AG04450 (cell line): ENCODE measurements around the gene ARRDC3. TPM values are rescaled to one million over a fixed set of nuclear protein-coding genes. Genes with fewer than 3 reads are reported as not detected.

Experiments used
- CTCF ChIA-PET: fragments of 300-600, 350-600 bp; formaldehyde crosslinking; extraction: SDS; loops from one replicate; lab custom pipeline; 2022; ENCODE audit warnings: antibody characterized with exemption, inconsistent platforms; lab: Charles Lee
- POLR2A ChIA-PET: fragments of 350-600 bp; formaldehyde crosslinking; extraction: SDS; loops from one replicate; lab custom pipeline; 2021; ENCODE audit warnings: antibody characterized with exemption, inconsistent platforms; lab: Yijun Ruan, JAX
- DNase-seq: peaks from one replicate; pipeline ENCODE4 v3.0.0-alpha.2; 2011; ENCODE audit warnings: low read depth, low spot score
- H3K27ac ChIP-seq: one replicate; pipeline ENCODE4 v1.5.1; 2012; ENCODE audit warnings: low read depth, low read length, control low read depth
- H3K27me3 ChIP-seq: one replicate; pipeline ENCODE4 v1.6.0; 2012; ENCODE audit warnings: low read length; ENCODE audit not compliant: control insufficient read depth, insufficient read depth
- H3K4me3 ChIP-seq: 2 replicates; pipeline ENCODE4 v1.5.1; 2011; ENCODE audit warnings: mild to moderate bottlenecking, low read depth, low read length, control low read depth
- H3K9me3 ChIP-seq: 2 replicates; pipeline ENCODE4 v1.5.1; 2012; ENCODE audit warnings: low read length; ENCODE audit not compliant: control insufficient read depth, insufficient read depth
- polyA plus RNA-seq: library from polyadenylated mRNA; depleted of rRNA; stranded (reverse); fragments of >200 nt; gene quantifications from 2 replicates; pipeline ENCODE4 v1.2.3, GENCODE V29; 2011
- TF ChIP-seq, protein P1 (sequence below): IDR thresholded peaks from 2 replicates; pipeline ENCODE4 v1.5.1; 2011; ENCODE audit warnings: low read depth, low read length, control low read depth, inconsistent platforms

Gene ARRDC3
- polyA plus RNA-seq, 1 experiment, result 38.3 TPM

DNA sequence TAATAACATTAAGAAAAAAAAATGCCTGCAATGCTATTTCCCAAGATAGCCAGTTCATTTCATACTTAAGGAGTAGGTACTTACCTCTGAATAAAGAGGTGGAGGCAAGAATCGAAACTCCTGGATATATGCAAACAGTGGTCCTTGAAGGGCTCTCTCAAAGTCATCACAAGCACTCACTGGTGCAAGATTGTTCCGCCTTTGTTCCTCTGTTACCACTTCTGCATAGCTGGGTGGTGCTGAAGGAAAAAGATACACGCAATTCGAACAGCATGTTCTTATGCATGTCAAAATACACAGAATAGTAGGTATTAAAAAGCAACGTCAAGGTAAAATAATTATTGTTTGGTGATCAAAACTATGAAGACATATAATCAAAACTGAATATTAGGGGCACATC, 9.5 kb downstream of the ARRDC3 start:
- no peak for DNase-seq
- ChIA-PET CTCF (interaction anchor here (0.6 to 5.8 kb wide), 3 partner anchors 12 to 442 kb away, joined by 3 to 53 read pairs (median 9); no protein-coding TSS in a partner anchor), POLR2A (interaction anchor here (1.4 kb wide), 1 partner anchor 10 kb away, joined by 4 read pairs; the partner anchor contains the start of gene ARRDC3)
- no peak overlapping the region for H3K4me3 ChIP-seq
- no peak overlapping the region for H3K27ac ChIP-seq
- H3K27me3 ChIP-seq, result no peaks in the 10 kb centered on the region
- TF ChIP-seq, protein P1, sequence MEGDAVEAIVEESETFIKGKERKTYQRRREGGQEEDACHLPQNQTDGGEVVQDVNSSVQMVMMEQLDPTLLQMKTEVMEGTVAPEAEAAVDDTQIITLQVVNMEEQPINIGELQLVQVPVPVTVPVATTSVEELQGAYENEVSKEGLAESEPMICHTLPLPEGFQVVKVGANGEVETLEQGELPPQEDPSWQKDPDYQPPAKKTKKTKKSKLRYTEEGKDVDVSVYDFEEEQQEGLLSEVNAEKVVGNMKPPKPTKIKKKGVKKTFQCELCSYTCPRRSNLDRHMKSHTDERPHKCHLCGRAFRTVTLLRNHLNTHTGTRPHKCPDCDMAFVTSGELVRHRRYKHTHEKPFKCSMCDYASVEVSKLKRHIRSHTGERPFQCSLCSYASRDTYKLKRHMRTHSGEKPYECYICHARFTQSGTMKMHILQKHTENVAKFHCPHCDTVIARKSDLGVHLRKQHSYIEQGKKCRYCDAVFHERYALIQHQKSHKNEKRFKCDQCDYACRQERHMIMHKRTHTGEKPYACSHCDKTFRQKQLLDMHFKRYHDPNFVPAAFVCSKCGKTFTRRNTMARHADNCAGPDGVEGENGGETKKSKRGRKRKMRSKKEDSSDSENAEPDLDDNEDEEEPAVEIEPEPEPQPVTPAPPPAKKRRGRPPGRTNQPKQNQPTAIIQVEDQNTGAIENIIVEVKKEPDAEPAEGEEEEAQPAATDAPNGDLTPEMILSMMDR, result no peak
- no peaks in the 10 kb centered on the region for H3K9me3 ChIP-seq

DNA sequence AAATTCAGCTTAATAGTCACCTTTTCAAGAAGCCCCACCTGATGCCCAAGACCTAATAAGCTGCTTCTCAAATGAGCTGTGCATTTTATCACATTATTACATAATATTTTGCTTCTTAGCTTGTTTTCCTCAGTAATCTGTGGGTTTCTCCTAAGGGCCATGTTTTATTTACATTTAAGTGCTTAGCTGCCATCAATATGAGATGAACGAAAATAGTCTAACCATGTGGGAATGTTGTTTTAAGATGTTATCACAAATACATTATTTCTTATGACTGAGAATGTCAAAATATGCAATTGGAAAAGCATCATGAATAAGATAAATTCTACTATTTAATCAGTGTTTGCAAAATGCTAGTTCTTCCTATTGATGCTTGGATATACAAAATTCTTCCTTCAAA, 10.1 kb downstream of the ARRDC3 start:
- CTCF ChIA-PET, result interaction anchor here (1.7 to 5.8 kb wide), 2 partner anchors 13 to 441 kb away, joined by 9 to 53 read pairs; no protein-coding TSS in a partner anchor
- Histone ChIP-seq H3K27me3 (no peaks in the 10 kb centered on the region), H3K4me3 (no peak overlapping the region), H3K27ac (no peak overlapping the region), H3K9me3 (no peaks in the 10 kb centered on the region)
- TF ChIP-seq, protein P1, result no peak
- POLR2A ChIA-PET, result interaction anchor here (1.3 to 1.4 kb wide), 2 partner anchors 8 to 10 kb away, joined by 4 to 5 read pairs; partner anchors contain the start of gene ARRDC3
- DNase-seq, result no peak

DNA sequence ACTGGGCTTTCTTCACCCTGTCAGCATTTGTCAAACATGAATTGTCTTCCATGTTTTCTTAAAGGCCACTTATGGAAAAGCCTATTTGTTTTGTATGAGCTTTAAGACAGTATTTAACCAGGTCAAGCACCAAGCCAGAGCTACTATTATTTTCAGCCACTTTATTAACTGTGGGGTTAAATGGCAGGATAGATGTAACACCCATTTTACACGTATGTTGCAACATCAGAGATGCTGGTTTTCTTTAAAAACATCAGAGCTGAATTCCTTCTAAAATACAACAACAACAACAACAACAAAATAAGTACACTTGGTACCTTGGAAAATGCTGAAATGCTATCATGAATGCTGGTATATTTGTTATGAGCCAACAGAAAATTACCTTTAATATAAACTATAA, 13.6 kb downstream of the ARRDC3 start:
- TF ChIP-seq, protein P1, result no peak
- no peaks in the 10 kb centered on the region for H3K9me3 ChIP-seq
- ChIA-PET POLR2A (interaction anchor here (0.6 kb wide), 1 partner anchor 242 kb away, joined by 9 read pairs; no protein-coding TSS in a partner anchor), CTCF (interaction anchor here (1.0 to 1.5 kb wide), 3 partner anchors 16 to 437 kb away, joined by 3 to 10 read pairs (median 6); no protein-coding TSS in a partner anchor)
- no peaks in the 10 kb centered on the region for H3K27me3 ChIP-seq
- no peak overlapping the region for H3K4me3 ChIP-seq
- DNase-seq, result no peak
- no peak overlapping the region for H3K27ac ChIP-seq

DNA sequence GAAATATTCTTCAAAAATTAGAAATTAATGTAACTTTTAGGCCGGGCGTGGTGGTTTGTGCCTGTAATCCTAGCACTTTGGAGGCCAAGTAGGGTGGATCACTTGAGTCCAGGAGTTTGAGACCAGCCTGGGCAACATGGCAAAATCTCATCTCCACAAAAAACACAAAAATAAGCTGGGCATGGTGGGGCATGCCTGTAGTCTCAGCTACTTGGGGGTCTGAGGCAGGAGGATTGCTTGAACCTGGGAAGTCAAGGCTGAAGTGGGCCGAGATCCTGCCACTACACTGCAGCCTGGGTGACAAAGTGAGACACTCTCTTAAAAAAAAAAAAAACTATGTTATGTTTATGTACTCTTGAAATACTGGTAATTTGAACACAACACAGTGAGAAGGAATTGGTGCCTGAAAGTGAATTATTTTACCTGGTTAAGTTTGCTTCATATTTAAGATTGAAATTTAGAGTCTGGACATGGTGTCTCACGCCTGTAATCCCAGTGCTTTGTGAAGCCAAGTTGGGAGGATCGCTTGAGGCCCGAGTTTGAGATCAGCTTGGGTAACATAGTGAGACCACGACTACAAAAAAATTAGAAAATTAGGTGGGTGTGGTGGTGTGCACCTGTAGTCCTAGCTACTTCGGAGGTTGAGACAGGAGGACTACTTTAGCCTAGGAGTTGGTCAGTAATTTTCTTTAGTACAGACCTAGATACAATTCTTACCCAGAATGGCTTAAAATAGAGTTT, 15.0 kb downstream of the ARRDC3 start:
- TF ChIP-seq, protein P1, result no peak
- Histone ChIP-seq H3K27ac (no peak overlapping the region), H3K27me3 (no peaks in the 10 kb centered on the region), H3K9me3 (no peaks in the 10 kb centered on the region), H3K4me3 (no peak overlapping the region)
- DNase-seq, result no peak
- CTCF ChIA-PET, result interaction anchor here (1.3 kb wide), 1 partner anchor 436 kb away, joined by 4 read pairs; no protein-coding TSS in a partner anchor
- POLR2A ChIA-PET, result no interaction called here

DNA sequence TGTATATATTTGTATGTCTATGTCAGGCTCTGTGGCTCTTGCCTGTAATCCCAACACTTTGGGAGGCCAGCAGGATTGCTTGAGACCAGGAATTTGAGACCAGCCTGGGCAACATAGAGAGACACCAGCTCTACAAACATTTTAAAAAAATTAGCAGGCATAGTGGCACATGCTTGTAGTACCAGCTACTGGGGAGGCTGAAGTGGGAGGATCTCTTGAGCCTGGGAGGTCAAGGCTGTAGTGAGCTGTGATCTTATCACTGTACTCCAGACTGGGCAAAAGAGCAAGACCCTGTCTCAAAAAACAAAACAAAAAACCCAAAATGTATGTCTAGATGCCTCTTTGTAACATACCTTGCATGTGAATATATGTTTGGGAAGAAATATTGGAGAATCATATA, 15.8 kb downstream of the ARRDC3 start:
- no peak for DNase-seq
- Histone ChIP-seq H3K27me3 (no peaks in the 10 kb centered on the region), H3K4me3 (no peak overlapping the region), H3K27ac (no peak overlapping the region), H3K9me3 (no peaks in the 10 kb centered on the region; the same call in 1 of the 2 replicates)
- CTCF ChIA-PET, result interaction anchor here (0.7 to 1.7 kb wide), 3 partner anchors 17 to 435 kb away, joined by 4 to 12 read pairs (median 12); partner anchors contain the start of gene ARRDC3
- POLR2A ChIA-PET, result no interaction called here
- TF ChIP-seq, protein P1, result no peak
